GM12878 (cell line): ENCODE data around the gene RNASEL. TPM values are rescaled to one million over a fixed set of nuclear protein-coding genes. Genes with fewer than 3 reads are reported as not detected.
A peak's percentile ranks its signal among the peaks of the same experiment; 100 is the strongest.

Source experiments
- ATAC-seq: fragments of 200-7000 bp; cut with Tn5 transposase; 3 replicates; pipeline ENCODE4 v1.9.1; 2020; ENCODE audit warnings: mild to moderate bottlenecking, moderate library complexity
- BruUV-seq: library from RNA; stranded (reverse); fragments of 400-500 nt; replicated peaks from 2 replicates; lab custom pipeline; 2021; lab: Mats Ljungman, UMichigan
- CTCF ChIA-PET: fragments of 300-600 bp; sonication (Branson Sonifier 250); formaldehyde crosslinking; extraction: SDS; loops from one replicate; lab custom pipeline; 2021; ENCODE audit warnings: inconsistent platforms; lab: Yijun Ruan, JAX
- POLR2A ChIA-PET: fragments of 350-600 bp; formaldehyde crosslinking; extraction: SDS; loops from one replicate; lab custom pipeline; 2021; ENCODE audit warnings: inconsistent platforms; lab: Charles Lee
- RAD21 ChIA-PET: fragments of 300-600 bp; sonication (Branson Sonifier 250); formaldehyde crosslinking; loops from one replicate; lab custom pipeline; 2023; ENCODE audit warnings: antibody characterized with exemption; ENCODE audit not compliant: unreplicated experiment; lab: Charles Lee
- SMC1A ChIA-PET: fragments of 300-600 bp; sonication (Branson Sonifier 250); formaldehyde crosslinking; loops from one replicate; lab custom pipeline; 2023; ENCODE audit not compliant: unreplicated experiment, uncharacterized antibody; lab: Charles Lee
- DNase-seq: peaks from one replicate; pipeline ENCODE4 v3.0.0-alpha.2; 2011; ENCODE audit warnings: low read depth, low spot score
- FAIRE-seq: peaks from 3 replicates; lab custom pipeline; 2011; peaks lifted over from hg19 to GRCh38; lab: Jason Lieb, UNC
- H2AFZ ChIP-seq: 2 replicates; pipeline ENCODE4 v1.6.0; 2011; ENCODE audit warnings: low read depth, low read length, control low read depth; ENCODE audit not compliant: control insufficient read depth
- H3K27ac ChIP-seq: 2 replicates; pipeline ENCODE4 v1.5.1; 2011; ENCODE audit warnings: control low read depth; ENCODE audit not compliant: control insufficient read depth, insufficient read depth
- H3K27me3 ChIP-seq, 2 experiments: replicated peaks in 1 of 2; 2 replicates each; pipeline versions ENCODE4 v1.6.0 to v1.6.1; 2011; ENCODE audit warnings: low read length in 1 of 2; ENCODE audit not compliant: control insufficient read depth in 2 of 2, insufficient read depth in 2 of 2
- H3K36me3 ChIP-seq, 2 experiments: 2 replicates each; pipeline ENCODE4 v1.5.1; 2011; ENCODE audit warnings: low read length in 1 of 2; ENCODE audit not compliant: control insufficient read depth in 2 of 2, insufficient read depth in 2 of 2
- H3K4me1 ChIP-seq: 2 replicates; pipeline ENCODE4 v1.6.1; 2011; ENCODE audit warnings: mild to moderate bottlenecking, low read length, moderate library complexity, mixed read lengths; ENCODE audit not compliant: control insufficient read depth, insufficient read depth
- H3K4me2 ChIP-seq: 2 replicates; pipeline ENCODE4 v1.6.0; 2011; ENCODE audit warnings: control low read depth; ENCODE audit not compliant: control insufficient read depth, insufficient read depth
- H3K4me3 ChIP-seq: fragments of 200-600 bp; sonication (generic); 2 replicates; pipeline ENCODE4 v1.5.1; 2016
- H3K79me2 ChIP-seq: 2 replicates; pipeline ENCODE4 v1.6.0; 2011; ENCODE audit warnings: low read length; ENCODE audit not compliant: control insufficient read depth, insufficient read depth
- H3K9ac ChIP-seq: 2 replicates; pipeline ENCODE4 v1.8.0; 2011; ENCODE audit warnings: low read length, control low read depth, mixed read lengths; ENCODE audit not compliant: control insufficient read depth, insufficient read depth
- H3K9me3 ChIP-seq: replicated peaks from 3 replicates; pipeline ENCODE4 v1.5.1; 2011; ENCODE audit warnings: mild to moderate bottlenecking, low read length; ENCODE audit not compliant: control insufficient read depth, insufficient read depth
- H4K20me1 ChIP-seq: 2 replicates; pipeline ENCODE4 v1.6.0; 2011; ENCODE audit not compliant: control insufficient read depth, insufficient read depth
- CEBPB ChIP-seq, 2 experiments: fragments of 150-350 bp in 1 of 2; IDR thresholded peaks; 2 replicates each; pipeline ENCODE4 v1.6.1; 2012 to 2014; ENCODE audit warnings: low read depth in 2 of 2, low read length in 2 of 2, borderline replicate concordance in 1 of 2, inconsistent platforms in 1 of 2
- CHD2 ChIP-seq: IDR thresholded peaks from 2 replicates; pipeline ENCODE4 v1.6.1; 2011; ENCODE audit warnings: low read depth, low read length, improper control_type of control experiment, borderline replicate concordance
- POLR2A ChIP-seq: IDR thresholded peaks from 2 replicates; pipeline ENCODE4 v1.6.1; 2011; ENCODE audit warnings: low read depth, mild to moderate bottlenecking, low read length
- RB1 ChIP-seq: fragments of 450-650 bp; formaldehyde crosslinking; IDR thresholded peaks from 2 replicates; pipeline ENCODE4 v1.6.1; 2017; ENCODE audit warnings: mild to moderate bottlenecking, borderline replicate concordance
- RFX5 ChIP-seq: IDR thresholded peaks from 2 replicates; pipeline ENCODE4 v1.6.1; 2011; ENCODE audit warnings: low read depth, low read length, improper control_type of control experiment
- ZNF622 ChIP-seq: fragments of 450-650 bp; IDR thresholded peaks from 2 replicates; pipeline ENCODE4 v1.6.1; 2017; ENCODE audit warnings: mild to moderate bottlenecking, inconsistent platforms
- WGBS: methylation state at CpG from one replicate; pipeline ENCODE4 v1.1.6; 2016; ENCODE audit warnings: low lambda C conversion rate; ENCODE audit not compliant: insufficient replicate concordance, insufficient coverage; ENCODE audit errors: missing lambda C conversion rate; 5-methylcytosine and 5-hydroxymethylcytosine counted together
- in situ Hi-C: fragments of 300-500 bp; cut with MboI; formaldehyde crosslinking; loops from 9 replicates; pipeline ENCODE4 v1.14.3; 2018; ENCODE audit warnings: mixed read lengths
- intact Hi-C: fragments of 100-400 bp; cut with micrococcal nuclease; formaldehyde crosslinking; loops from one replicate; pipeline ENCODE4 v1.14.2; 2022; ENCODE audit not compliant: unreplicated experiment
- polyA plus RNA-seq, 11 experiments: library from polyadenylated mRNA; depleted of rRNA in 4 of 11; unstranded in 6 of 11; stranded (reverse) in 5 of 11; fragments of >200 nt; fragmentation: Nextera tagmentation in 4 of 11; fragmentation: Illumina TruSeq in 1 of 11; extraction: Ambion mirVana in 4 of 11; extraction: Trizol in 1 of 11; gene quantifications; 1 replicate in 1 of 11; 2 replicates in 10 of 11; pipeline versions ENCODE4 v1.2.1 to v1.2.3, GENCODE V29; 2011 to 2016; ENCODE audit warnings: inconsistent platforms in 2 of 11, missing spikeins in 2 of 11, low read depth in 1 of 11
- total RNA-seq, 4 experiments: library from RNA; depleted of rRNA in 3 of 4; stranded (reverse); fragments of >200 nt in 3 of 4; fragmentation: Illumina TruSeq in 1 of 4; extraction: Trizol in 1 of 4; gene quantifications; 2 replicates each; pipeline versions ENCODE4 v1.2.1 to v1.2.3, GENCODE V29; 2013 to 2021
- TF ChIP-seq, protein P1 (sequence below): IDR thresholded peaks from 2 replicates; pipeline ENCODE4 v1.6.1; 2011; ENCODE audit warnings: borderline replicate concordance, low read depth, mild to moderate bottlenecking, moderate library complexity, low read length; ENCODE audit not compliant: insufficient read depth, poor library complexity, severe bottlenecking
- TF ChIP-seq, protein P2 (sequence below): fragments of 450-650 bp; IDR thresholded peaks from 2 replicates; pipeline ENCODE4 v1.6.1; 2018; ENCODE audit warnings: mild to moderate bottlenecking, low read depth, moderate library complexity; ENCODE audit not compliant: partially characterized antibody
- TF ChIP-seq, protein P3 (sequence below): fragments of 450-650 bp; IDR thresholded peaks from 2 replicates; pipeline ENCODE4 v1.6.1; 2016; ENCODE audit warnings: mild to moderate bottlenecking
- TF ChIP-seq, protein P4 (sequence below): fragments of 450-650 bp; IDR thresholded peaks from 2 replicates; pipeline ENCODE4 v1.6.1; 2017; ENCODE audit warnings: mild to moderate bottlenecking
- TF ChIP-seq, protein P5 (sequence below), 3 experiments: IDR thresholded peaks in 2 of 3; conservative IDR thresholded peaks in 1 of 3; 2 replicates each; pipeline ENCODE4 v1.5.1; 2011; ENCODE audit warnings: low read depth in 3 of 3, low read length in 3 of 3, mild to moderate bottlenecking in 3 of 3, control low read depth in 2 of 3, moderate library complexity in 2 of 3, inconsistent platforms in 1 of 3, mixed read lengths in 1 of 3; ENCODE audit not compliant: control insufficient read depth in 2 of 3, insufficient read depth in 1 of 3; ENCODE audit errors: extremely low read depth in 1 of 3

RNASEL gene
- total and polyA plus RNA-seq, 10 of the 15 experiments (the other 5 are each of a cell fraction or from before 2014, with no cell fraction given), result 3.0 to 10.8 (median 5.0) TPM

DNA sequence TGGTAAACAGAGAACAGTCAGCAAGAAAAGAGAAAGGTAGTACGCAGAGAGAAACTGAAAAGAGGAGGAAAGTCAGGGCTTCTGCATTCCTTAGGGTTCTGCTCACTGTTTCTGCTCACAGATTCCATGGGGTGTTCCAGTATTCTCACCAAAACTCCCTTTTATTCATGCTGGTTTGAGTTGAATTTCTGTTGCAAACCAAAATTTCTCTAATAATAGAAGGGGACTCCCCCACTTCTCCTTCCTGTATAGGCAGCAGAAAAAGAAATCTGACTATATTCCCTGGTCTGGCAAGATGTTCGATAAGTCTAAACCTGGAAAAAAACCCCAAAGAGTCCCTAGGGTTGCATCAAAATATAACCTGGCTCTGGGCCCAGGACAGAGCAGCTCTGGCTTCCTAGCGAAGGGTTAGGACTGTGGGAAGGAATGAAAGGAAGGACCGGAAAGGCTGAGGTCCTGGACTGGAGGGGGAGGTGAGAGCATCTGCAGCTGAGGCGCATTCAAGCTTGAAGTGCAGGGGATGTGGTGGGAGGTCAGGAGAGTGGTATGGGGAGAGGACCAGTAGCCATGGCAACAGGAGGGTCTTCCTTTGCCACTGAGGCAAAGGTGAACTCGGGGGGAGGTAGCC is 34.0 kb upstream of the RNASEL start:
- ChIA-PET RAD21 (interaction anchor here (0.8 to 3.1 kb wide), 11 partner anchors 8 to 163 kb away, joined by 3 to 23 read pairs (median 5); partner anchors contain the start of gene RGS16), SMC1A (interaction anchor here (0.5 to 14.8 kb wide), 12 partner anchors 8 to 164 kb away, joined by 3 to 238 read pairs (median 4); partner anchors contain the start of gene RGS16), CTCF (interaction anchor here (1.1 to 2.5 kb wide), 6 partner anchors 14 to 160 kb away, joined by 3 to 12 read pairs (median 5); no protein-coding TSS in a partner anchor), POLR2A (interaction anchor here (0.9 to 3.0 kb wide), 8 partner anchors 8 to 54 kb away, joined by 3 to 13 read pairs (median 7); partner anchors contain the start of gene RGS16)
- DNase-seq, result no peak
- Histone ChIP-seq H3K79me2 (no peaks in the 10 kb centered on the region), H3K27me3 (no peaks in the 10 kb centered on the region), H3K4me1 (peaks cover 59% of the 10 kb centered on the region), H3K4me3 (peak overlapping the region; percentile 42), H3K36me3 (no peaks in the 10 kb centered on the region), H3K9me3 (peaks cover 2% of the 10 kb centered on the region; the same call in 1 of the 3 replicates), H4K20me1 (no peaks in the 10 kb centered on the region), H2AFZ (peak overlapping the region; percentile 19), H3K9ac (no peak overlapping the region; the same call in 1 of the 2 replicates), H3K4me2 (peak overlapping the region; percentile 30), H3K27ac (peak overlapping the region; percentile 29)
- 3% methylated on average over 6 of the region's 6 CpGs for WGBS
- peak; percentile 79 for ATAC-seq
- in situ Hi-C loops, result no loop called here
- no peak for FAIRE-seq
- no TSS peak for BruUV-seq
- intact Hi-C loops, result no loop called here
- TF ChIP-seq POLR2A (no peak), RB1 (no peak), ZNF622 (no peak), RFX5 (no peak), CHD2 (peak; percentile 76; the same call in 1 of the 2 replicates), CEBPB (IDR thresholded peaks at IDR 0.05; ENCODE audit: borderline replicate concordance in 1 of 2, low read depth in 2 of 2, low read length in 2 of 2) (no peak)
- TF ChIP-seq, protein P1, sequence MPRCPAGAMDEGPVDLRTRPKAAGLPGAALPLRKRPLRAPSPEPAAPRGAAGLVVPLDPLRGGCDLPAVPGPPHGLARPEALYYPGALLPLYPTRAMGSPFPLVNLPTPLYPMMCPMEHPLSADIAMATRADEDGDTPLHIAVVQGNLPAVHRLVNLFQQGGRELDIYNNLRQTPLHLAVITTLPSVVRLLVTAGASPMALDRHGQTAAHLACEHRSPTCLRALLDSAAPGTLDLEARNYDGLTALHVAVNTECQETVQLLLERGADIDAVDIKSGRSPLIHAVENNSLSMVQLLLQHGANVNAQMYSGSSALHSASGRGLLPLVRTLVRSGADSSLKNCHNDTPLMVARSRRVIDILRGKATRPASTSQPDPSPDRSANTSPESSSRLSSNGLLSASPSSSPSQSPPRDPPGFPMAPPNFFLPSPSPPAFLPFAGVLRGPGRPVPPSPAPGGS, result peak; percentile 51
- TF ChIP-seq, protein P2, sequence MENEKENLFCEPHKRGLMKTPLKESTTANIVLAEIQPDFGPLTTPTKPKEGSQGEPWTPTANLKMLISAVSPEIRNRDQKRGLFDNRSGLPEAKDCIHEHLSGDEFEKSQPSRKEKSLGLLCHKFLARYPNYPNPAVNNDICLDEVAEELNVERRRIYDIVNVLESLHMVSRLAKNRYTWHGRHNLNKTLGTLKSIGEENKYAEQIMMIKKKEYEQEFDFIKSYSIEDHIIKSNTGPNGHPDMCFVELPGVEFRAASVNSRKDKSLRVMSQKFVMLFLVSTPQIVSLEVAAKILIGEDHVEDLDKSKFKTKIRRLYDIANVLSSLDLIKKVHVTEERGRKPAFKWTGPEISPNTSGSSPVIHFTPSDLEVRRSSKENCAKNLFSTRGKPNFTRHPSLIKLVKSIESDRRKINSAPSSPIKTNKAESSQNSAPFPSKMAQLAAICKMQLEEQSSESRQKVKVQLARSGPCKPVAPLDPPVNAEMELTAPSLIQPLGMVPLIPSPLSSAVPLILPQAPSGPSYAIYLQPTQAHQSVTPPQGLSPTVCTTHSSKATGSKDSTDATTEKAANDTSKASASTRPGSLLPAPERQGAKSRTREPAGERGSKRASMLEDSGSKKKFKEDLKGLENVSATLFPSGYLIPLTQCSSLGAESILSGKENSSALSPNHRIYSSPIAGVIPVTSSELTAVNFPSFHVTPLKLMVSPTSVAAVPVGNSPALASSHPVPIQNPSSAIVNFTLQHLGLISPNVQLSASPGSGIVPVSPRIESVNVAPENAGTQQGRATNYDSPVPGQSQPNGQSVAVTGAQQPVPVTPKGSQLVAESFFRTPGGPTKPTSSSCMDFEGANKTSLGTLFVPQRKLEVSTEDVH, result no peak
- TF ChIP-seq, protein P3, sequence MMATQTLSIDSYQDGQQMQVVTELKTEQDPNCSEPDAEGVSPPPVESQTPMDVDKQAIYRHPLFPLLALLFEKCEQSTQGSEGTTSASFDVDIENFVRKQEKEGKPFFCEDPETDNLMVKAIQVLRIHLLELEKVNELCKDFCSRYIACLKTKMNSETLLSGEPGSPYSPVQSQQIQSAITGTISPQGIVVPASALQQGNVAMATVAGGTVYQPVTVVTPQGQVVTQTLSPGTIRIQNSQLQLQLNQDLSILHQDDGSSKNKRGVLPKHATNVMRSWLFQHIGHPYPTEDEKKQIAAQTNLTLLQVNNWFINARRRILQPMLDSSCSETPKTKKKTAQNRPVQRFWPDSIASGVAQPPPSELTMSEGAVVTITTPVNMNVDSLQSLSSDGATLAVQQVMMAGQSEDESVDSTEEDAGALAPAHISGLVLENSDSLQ, result no peak
- TF ChIP-seq, protein P4, sequence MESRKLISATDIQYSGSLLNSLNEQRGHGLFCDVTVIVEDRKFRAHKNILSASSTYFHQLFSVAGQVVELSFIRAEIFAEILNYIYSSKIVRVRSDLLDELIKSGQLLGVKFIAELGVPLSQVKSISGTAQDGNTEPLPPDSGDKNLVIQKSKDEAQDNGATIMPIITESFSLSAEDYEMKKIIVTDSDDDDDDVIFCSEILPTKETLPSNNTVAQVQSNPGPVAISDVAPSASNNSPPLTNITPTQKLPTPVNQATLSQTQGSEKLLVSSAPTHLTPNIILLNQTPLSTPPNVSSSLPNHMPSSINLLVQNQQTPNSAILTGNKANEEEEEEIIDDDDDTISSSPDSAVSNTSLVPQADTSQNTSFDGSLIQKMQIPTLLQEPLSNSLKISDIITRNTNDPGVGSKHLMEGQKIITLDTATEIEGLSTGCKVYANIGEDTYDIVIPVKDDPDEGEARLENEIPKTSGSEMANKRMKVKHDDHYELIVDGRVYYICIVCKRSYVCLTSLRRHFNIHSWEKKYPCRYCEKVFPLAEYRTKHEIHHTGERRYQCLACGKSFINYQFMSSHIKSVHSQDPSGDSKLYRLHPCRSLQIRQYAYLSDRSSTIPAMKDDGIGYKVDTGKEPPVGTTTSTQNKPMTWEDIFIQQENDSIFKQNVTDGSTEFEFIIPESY, result no peak
- TF ChIP-seq, protein P5, sequence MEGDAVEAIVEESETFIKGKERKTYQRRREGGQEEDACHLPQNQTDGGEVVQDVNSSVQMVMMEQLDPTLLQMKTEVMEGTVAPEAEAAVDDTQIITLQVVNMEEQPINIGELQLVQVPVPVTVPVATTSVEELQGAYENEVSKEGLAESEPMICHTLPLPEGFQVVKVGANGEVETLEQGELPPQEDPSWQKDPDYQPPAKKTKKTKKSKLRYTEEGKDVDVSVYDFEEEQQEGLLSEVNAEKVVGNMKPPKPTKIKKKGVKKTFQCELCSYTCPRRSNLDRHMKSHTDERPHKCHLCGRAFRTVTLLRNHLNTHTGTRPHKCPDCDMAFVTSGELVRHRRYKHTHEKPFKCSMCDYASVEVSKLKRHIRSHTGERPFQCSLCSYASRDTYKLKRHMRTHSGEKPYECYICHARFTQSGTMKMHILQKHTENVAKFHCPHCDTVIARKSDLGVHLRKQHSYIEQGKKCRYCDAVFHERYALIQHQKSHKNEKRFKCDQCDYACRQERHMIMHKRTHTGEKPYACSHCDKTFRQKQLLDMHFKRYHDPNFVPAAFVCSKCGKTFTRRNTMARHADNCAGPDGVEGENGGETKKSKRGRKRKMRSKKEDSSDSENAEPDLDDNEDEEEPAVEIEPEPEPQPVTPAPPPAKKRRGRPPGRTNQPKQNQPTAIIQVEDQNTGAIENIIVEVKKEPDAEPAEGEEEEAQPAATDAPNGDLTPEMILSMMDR (IDR thresholded peaks at IDR 0.05 in 2 of 3, conservative IDR thresholded peaks at IDR 0.05 in 1 of 3; ENCODE audit: control insufficient read depth in 2 of 3, extremely low read depth in 1 of 3, insufficient read depth in 1 of 3, low read depth in 3 of 3, low read length in 3 of 3), result no peak
